ENCODE data around the gene PRKCE. TPM values are rescaled to one million over a fixed set of nuclear protein-coding genes. Genes with fewer than 3 reads are reported as not detected.

Gene PRKCE
- total and polyA plus RNA-seq, 4 donors = 2.5 to 38.6 (median 5.8) TPM

DNA sequence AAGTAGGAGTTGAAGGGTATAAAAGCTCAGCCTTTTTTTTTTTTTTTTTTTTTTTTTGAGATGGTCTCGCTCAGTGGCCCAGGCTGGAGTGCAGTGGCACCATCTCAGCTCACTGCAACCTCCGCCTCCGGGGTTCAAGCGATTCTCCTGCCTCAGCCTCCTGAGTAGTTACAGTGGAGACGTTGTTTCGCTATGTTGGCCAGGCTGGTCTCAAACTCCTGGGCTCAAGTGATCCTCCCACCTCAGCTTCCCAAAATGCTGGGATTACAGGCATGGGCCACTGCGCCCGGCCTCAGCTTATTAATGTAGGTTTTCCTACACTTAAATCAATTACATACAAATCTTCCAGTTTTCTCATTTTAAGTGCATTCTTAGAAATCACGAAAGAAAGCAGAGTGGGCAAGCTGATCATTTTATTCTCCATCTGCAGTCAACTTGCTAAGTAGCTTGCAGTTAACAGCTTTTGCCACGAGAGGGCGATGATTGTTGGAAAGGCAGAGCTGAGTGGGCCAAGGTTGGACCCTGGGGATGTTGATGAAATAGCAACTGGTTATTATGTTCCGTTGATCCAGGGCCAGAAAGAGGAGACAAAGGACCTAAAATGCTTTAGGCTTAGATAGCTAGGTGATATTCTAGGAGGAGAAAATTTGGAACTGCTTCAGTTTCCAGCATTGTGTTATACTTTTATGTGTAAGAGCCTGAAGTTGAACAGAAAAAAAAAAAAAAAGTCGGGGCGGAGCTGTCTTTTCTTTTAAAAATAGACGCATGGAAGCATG is 411.4 kb downstream of the PRKCE start (continued):
- TF ChIP-seq, protein P1, sequence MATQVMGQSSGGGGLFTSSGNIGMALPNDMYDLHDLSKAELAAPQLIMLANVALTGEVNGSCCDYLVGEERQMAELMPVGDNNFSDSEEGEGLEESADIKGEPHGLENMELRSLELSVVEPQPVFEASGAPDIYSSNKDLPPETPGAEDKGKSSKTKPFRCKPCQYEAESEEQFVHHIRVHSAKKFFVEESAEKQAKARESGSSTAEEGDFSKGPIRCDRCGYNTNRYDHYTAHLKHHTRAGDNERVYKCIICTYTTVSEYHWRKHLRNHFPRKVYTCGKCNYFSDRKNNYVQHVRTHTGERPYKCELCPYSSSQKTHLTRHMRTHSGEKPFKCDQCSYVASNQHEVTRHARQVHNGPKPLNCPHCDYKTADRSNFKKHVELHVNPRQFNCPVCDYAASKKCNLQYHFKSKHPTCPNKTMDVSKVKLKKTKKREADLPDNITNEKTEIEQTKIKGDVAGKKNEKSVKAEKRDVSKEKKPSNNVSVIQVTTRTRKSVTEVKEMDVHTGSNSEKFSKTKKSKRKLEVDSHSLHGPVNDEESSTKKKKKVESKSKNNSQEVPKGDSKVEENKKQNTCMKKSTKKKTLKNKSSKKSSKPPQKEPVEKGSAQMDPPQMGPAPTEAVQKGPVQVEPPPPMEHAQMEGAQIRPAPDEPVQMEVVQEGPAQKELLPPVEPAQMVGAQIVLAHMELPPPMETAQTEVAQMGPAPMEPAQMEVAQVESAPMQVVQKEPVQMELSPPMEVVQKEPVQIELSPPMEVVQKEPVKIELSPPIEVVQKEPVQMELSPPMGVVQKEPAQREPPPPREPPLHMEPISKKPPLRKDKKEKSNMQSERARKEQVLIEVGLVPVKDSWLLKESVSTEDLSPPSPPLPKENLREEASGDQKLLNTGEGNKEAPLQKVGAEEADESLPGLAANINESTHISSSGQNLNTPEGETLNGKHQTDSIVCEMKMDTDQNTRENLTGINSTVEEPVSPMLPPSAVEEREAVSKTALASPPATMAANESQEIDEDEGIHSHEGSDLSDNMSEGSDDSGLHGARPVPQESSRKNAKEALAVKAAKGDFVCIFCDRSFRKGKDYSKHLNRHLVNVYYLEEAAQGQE (IDR thresholded peaks at IDR 0.05) = no peak

DNA sequence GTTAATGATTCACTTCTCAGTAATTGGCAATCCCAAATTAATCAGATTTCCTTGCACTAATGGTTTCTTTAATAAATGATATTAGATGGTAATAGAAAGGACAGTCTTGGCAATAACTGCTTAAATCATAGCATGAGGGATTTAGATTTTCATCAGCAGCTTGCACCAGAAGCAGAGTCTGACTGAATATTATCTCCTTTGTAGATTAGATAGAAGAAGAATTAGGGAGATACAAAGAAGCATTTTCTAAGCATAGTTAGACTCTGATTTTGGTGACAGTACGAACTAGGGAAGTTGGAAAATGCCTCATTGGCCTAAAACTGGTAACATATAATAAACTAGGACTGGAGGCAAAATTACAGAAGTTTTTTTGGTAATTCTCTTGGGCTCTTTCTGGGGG is 412.9 kb downstream of the PRKCE start:
- no peak for DNase-seq (ENCODE audit: low spot score)
- 92% methylated on average over 1 of the region's 1 CpG for WGBS
- Histone ChIP-seq H3K27ac (ENCODE audit: low read depth in 1 of 2, low read length in 2 of 2) (no peak overlapping the region), H3K36me3 (ENCODE audit: control insufficient read depth in 4 of 4, insufficient read depth in 3 of 4, low read depth in 1 of 4, low read length in 3 of 4) (no peaks in the 10 kb centered on the region), H3K4me3 (ENCODE audit: low read depth in 1 of 3, low read length in 3 of 3) (no peak overlapping the region), H3K9me3 (ENCODE audit: control insufficient read depth in 4 of 4, low read length in 3 of 4) (no peaks in the 10 kb centered on the region), H3K27me3 (ENCODE audit: control insufficient read depth in 4 of 4, insufficient read depth in 4 of 4, low read length in 3 of 4) (no peaks in the 10 kb centered on the region), H3K4me1 (ENCODE audit: control insufficient read depth in 4 of 4, insufficient read depth in 4 of 4, low read length in 3 of 4) (peaks cover 0 to 3% (median 0%) of the 10 kb centered on the region in 4 donors), H3K9ac (ENCODE audit: low read depth in 1 of 2, low read length in 2 of 2) (no peak overlapping the region)
- TF ChIP-seq, protein P1 (IDR thresholded peaks at IDR 0.05) = no peak
- TF ChIP-seq FOXA2 (IDR thresholded peaks at IDR 0.05) (no peak), HNF4A (conservative IDR thresholded peaks at IDR 0.05) (no peak), HNF4G (IDR thresholded peaks at IDR 0.05) (no peak), SP1 (IDR thresholded peaks at IDR 0.05) (no peak)
- TF ChIP-seq, protein P2, sequence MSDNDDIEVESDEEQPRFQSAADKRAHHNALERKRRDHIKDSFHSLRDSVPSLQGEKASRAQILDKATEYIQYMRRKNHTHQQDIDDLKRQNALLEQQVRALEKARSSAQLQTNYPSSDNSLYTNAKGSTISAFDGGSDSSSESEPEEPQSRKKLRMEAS (IDR thresholded peaks at IDR 0.05) = no peak
- TF ChIP-seq, protein P3, sequence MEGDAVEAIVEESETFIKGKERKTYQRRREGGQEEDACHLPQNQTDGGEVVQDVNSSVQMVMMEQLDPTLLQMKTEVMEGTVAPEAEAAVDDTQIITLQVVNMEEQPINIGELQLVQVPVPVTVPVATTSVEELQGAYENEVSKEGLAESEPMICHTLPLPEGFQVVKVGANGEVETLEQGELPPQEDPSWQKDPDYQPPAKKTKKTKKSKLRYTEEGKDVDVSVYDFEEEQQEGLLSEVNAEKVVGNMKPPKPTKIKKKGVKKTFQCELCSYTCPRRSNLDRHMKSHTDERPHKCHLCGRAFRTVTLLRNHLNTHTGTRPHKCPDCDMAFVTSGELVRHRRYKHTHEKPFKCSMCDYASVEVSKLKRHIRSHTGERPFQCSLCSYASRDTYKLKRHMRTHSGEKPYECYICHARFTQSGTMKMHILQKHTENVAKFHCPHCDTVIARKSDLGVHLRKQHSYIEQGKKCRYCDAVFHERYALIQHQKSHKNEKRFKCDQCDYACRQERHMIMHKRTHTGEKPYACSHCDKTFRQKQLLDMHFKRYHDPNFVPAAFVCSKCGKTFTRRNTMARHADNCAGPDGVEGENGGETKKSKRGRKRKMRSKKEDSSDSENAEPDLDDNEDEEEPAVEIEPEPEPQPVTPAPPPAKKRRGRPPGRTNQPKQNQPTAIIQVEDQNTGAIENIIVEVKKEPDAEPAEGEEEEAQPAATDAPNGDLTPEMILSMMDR (IDR thresholded peaks at IDR 0.05; ENCODE audit: low read depth, low read length, missing input control) = no peak

DNA sequence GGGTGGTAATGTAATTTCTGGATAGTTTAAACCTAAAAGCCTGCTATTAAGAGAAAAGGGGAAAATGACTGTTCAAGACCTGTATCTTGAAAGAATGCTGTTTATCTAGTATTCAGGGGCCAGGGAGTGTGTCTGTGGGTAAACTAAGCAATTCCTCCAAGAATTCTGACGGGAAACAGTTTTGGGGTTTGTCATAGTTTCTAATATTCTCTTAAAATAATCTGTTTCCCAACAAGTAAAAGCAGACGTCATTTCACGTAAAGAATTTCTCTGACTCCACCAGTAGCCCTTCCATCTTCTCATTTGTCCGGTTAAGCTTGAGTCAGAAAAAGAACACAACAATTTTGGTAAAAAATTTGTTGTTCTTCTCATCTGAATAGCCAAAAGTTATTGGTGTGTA is 413.7 kb downstream of the PRKCE start:
- H3K4me3 ChIP-seq (ENCODE audit: low read depth in 1 of 3, low read length in 3 of 3) = no peak overlapping the region
- TF ChIP-seq YY1 (IDR thresholded peaks at IDR 0.05) = no peak
- TF ChIP-seq HNF4A (conservative IDR thresholded peaks at IDR 0.05) = no peak
- TF ChIP-seq EGR1 (IDR thresholded peaks at IDR 0.05; ENCODE audit: low read depth in 2 of 2) = no peak
- TF ChIP-seq TAF1 (conservative IDR thresholded peaks at IDR 0.05) = no peak
- no peak for TF ChIP-seq FOXA2 (IDR thresholded peaks at IDR 0.05)
- TF ChIP-seq, protein P1 (IDR thresholded peaks at IDR 0.05) = no peak
- TF ChIP-seq FOXA1 (IDR thresholded peaks at IDR 0.05) = no peak
- TF ChIP-seq, protein P4, sequence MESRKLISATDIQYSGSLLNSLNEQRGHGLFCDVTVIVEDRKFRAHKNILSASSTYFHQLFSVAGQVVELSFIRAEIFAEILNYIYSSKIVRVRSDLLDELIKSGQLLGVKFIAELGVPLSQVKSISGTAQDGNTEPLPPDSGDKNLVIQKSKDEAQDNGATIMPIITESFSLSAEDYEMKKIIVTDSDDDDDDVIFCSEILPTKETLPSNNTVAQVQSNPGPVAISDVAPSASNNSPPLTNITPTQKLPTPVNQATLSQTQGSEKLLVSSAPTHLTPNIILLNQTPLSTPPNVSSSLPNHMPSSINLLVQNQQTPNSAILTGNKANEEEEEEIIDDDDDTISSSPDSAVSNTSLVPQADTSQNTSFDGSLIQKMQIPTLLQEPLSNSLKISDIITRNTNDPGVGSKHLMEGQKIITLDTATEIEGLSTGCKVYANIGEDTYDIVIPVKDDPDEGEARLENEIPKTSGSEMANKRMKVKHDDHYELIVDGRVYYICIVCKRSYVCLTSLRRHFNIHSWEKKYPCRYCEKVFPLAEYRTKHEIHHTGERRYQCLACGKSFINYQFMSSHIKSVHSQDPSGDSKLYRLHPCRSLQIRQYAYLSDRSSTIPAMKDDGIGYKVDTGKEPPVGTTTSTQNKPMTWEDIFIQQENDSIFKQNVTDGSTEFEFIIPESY (IDR thresholded peaks at IDR 0.05) = no peak
- no peak for TF ChIP-seq NR2F2 (IDR thresholded peaks at IDR 0.05)

More for the DNA sequence above, 413.7 kb downstream of the PRKCE start:
- 94% methylated on average over 4 of the region's 4 CpGs for WGBS
- no peak for DNase-seq (ENCODE audit: low spot score)
- no peaks in the 10 kb centered on the region for H3K36me3 ChIP-seq (ENCODE audit: control insufficient read depth in 4 of 4, insufficient read depth in 3 of 4, low read depth in 1 of 4, low read length in 3 of 4)
- H3K9me3 ChIP-seq (ENCODE audit: control insufficient read depth in 4 of 4, low read length in 3 of 4) = no peaks in the 10 kb centered on the region
- no peaks in the 10 kb centered on the region for H3K27me3 ChIP-seq (ENCODE audit: control insufficient read depth in 4 of 4, insufficient read depth in 4 of 4, low read length in 3 of 4)
- no peak overlapping the region for H3K9ac ChIP-seq (ENCODE audit: low read depth in 1 of 2, low read length in 2 of 2)
- no peak overlapping the region for H3K27ac ChIP-seq (ENCODE audit: low read depth in 1 of 2, low read length in 2 of 2)
- peaks cover 0 to 3% (median 0%) of the 10 kb centered on the region in 4 donors for H3K4me1 ChIP-seq (ENCODE audit: control insufficient read depth in 4 of 4, insufficient read depth in 4 of 4, low read length in 3 of 4)

Data from liver (tissue), 9 donors.